A673 (cell line): ENCODE measurements around the gene FLRT2. TPM values are rescaled to one million over a fixed set of nuclear protein-coding genes. Genes with fewer than 3 reads are reported as not detected.

ENCODE experiments used
- BruUV-seq: library from RNA; stranded (reverse); fragments of 400-500 nt; replicated peaks from 2 replicates; lab custom pipeline; 2021; lab: Mats Ljungman, UMichigan
- CTCF ChIA-PET: fragments of 300-600 bp; sonication (Branson Sonifier 250); formaldehyde crosslinking; loops from one replicate; lab custom pipeline; 2022; ENCODE audit warnings: antibody characterized with exemption; lab: Charles Lee
- POLR2A ChIA-PET: fragments of 300-600 bp; sonication (Branson Sonifier 250); formaldehyde crosslinking; loops from one replicate; lab custom pipeline; 2022; ENCODE audit warnings: antibody characterized with exemption; ENCODE audit not compliant: low non-redundant PET; lab: Charles Lee
- DNase-seq: peaks from one replicate; pipeline ENCODE4 v3.0.0-alpha.2; 2015; ENCODE audit warnings: low spot score
- H3K27ac ChIP-seq: fragments of 200-600 bp; sonication (generic); 2 replicates; pipeline ENCODE4 v1.5.1; 2016; ENCODE audit warnings: mixed run types, low read depth, mild to moderate bottlenecking, mixed read lengths, antibody characterized with exemption, low read length; ENCODE audit not compliant: poor library complexity, severe bottlenecking
- H3K27me3 ChIP-seq: fragments of 200-600 bp; sonication (generic); replicated peaks from 2 replicates; pipeline ENCODE4 v1.6.1; 2017; ENCODE audit warnings: mixed run types, low read depth, mild to moderate bottlenecking, mixed read lengths, antibody characterized with exemption, low read length; ENCODE audit not compliant: insufficient read depth, poor library complexity
- H3K36me3 ChIP-seq: fragments of 200-600 bp; sonication (generic); 2 replicates; pipeline ENCODE4 v1.6.1; 2016; ENCODE audit warnings: mixed run types, mild to moderate bottlenecking, mixed read lengths, antibody characterized with exemption, low read length; ENCODE audit not compliant: insufficient read depth, poor library complexity, severe bottlenecking
- H3K4me1 ChIP-seq: fragments of 200-600 bp; sonication (generic); 2 replicates; pipeline ENCODE4 v1.6.1; 2017; ENCODE audit warnings: mixed run types, mild to moderate bottlenecking, mixed read lengths, antibody characterized with exemption, low read length; ENCODE audit not compliant: insufficient read depth, poor library complexity, severe bottlenecking
- H3K4me3 ChIP-seq: fragments of 200-600 bp; sonication (generic); 2 replicates; pipeline ENCODE4 v1.5.1; 2016; ENCODE audit warnings: low read depth, mixed run types, mild to moderate bottlenecking, mixed read lengths, low read length; ENCODE audit not compliant: poor library complexity, severe bottlenecking
- H3K9me3 ChIP-seq: fragments of 200-600 bp; sonication (generic); 2 replicates; pipeline ENCODE4 v1.6.1; 2016; ENCODE audit warnings: mixed run types, low read depth, mild to moderate bottlenecking, mixed read lengths, antibody characterized with exemption, low read length; ENCODE audit not compliant: poor library complexity, severe bottlenecking
- EZH2 ChIP-seq: fragments of 200-600 bp; sonication (generic); IDR thresholded peaks from 2 replicates; pipeline ENCODE4 v1.6.1; 2017; ENCODE audit warnings: borderline replicate concordance, low read depth, mild to moderate bottlenecking, mixed read lengths, antibody characterized with exemption, low read length; ENCODE audit not compliant: poor library complexity, severe bottlenecking
- intact Hi-C: fragments of 100-400 bp; cut with micrococcal nuclease; formaldehyde crosslinking; loops from one replicate; pipeline ENCODE4 v1.10.0; 2022; ENCODE audit not compliant: unreplicated experiment
- total RNA-seq: library from RNA; stranded (reverse); gene quantifications from 2 replicates; pipeline ENCODE4 v1.2.3, GENCODE V29; 2021
- TF ChIP-seq, protein P1 (sequence below): fragments of 300-800, 200-600 bp; sonication (generic); conservative IDR thresholded peaks from 2 replicates; pipeline ENCODE4 v1.5.1; 2017; ENCODE audit warnings: low read depth, mild to moderate bottlenecking, antibody characterized with exemption, low read length, moderate library complexity, mixed read lengths

The FLRT2 gene
- total RNA-seq, 1 experiment from 2014 or later, result 128 TPM

DNA sequence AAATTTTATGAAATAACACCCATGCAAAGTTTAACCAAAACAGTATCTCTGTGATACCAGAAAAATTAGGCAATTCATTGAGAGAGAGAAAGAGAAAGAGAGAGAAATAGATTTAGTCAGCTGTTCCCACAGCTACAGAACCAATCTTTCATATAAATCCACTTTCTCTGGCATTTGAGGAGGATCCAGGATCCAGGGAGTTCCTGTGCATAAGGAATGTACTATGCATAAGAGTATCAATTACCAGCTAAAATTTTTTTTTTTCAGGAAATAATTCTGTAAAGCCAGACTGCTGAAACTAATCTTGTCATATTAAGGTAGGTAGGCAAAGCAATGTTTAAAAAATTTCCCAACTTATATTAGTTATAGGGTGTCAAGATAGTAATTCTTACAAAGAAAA is 133.7 kb downstream of the FLRT2 start:
- H3K4me3 ChIP-seq, result no peak overlapping the region
- H3K27ac ChIP-seq, result no peak overlapping the region
- DNase-seq, result no peak
- H3K9me3 ChIP-seq, result no peaks in the 10 kb centered on the region
- intact Hi-C loops, result no loop called here
- CTCF ChIA-PET, result no interaction called here
- no peaks in the 10 kb centered on the region for H3K4me1 ChIP-seq
- no peaks in the 10 kb centered on the region for H3K36me3 ChIP-seq
- no peak for TF ChIP-seq EZH2
- TF ChIP-seq, protein P1, sequence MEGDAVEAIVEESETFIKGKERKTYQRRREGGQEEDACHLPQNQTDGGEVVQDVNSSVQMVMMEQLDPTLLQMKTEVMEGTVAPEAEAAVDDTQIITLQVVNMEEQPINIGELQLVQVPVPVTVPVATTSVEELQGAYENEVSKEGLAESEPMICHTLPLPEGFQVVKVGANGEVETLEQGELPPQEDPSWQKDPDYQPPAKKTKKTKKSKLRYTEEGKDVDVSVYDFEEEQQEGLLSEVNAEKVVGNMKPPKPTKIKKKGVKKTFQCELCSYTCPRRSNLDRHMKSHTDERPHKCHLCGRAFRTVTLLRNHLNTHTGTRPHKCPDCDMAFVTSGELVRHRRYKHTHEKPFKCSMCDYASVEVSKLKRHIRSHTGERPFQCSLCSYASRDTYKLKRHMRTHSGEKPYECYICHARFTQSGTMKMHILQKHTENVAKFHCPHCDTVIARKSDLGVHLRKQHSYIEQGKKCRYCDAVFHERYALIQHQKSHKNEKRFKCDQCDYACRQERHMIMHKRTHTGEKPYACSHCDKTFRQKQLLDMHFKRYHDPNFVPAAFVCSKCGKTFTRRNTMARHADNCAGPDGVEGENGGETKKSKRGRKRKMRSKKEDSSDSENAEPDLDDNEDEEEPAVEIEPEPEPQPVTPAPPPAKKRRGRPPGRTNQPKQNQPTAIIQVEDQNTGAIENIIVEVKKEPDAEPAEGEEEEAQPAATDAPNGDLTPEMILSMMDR, result no peak
- BruUV-seq, result no TSS peak
- POLR2A ChIA-PET, result no interaction called here
- no peaks in the 10 kb centered on the region for H3K27me3 ChIP-seq

DNA sequence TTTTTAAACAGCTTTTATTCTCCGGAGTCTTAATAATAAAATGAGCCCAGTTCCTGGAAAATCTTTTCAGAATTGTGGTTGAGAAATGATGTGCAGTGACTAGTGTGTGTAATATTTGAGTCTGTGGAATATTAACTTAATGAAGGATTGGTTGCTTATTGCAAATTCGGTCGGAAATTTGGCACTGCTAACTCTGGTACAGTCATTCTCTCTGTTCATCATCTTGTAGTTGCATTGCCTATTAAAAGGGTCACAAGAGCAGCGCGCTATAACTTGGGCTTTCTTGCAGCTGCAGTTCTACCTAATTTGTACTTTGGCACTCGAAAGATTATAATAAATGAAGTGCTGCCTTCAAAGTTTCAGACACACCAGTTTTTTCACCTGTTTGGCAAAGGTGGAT is 146.0 kb downstream of the FLRT2 start:
- H3K9me3 ChIP-seq, result no peaks in the 10 kb centered on the region
- no TSS peak for BruUV-seq
- DNase-seq, result no peak
- ChIA-PET CTCF (no interaction called here), POLR2A (no interaction called here)
- no peak overlapping the region for H3K4me3 ChIP-seq
- H3K27ac ChIP-seq, result no peak overlapping the region
- TF ChIP-seq EZH2, result no peak
- TF ChIP-seq, protein P1, result no peak
- intact Hi-C loops, result no loop called here
- H3K27me3 ChIP-seq, result no peaks in the 10 kb centered on the region
- H3K36me3 ChIP-seq, result no peaks in the 10 kb centered on the region
- H3K4me1 ChIP-seq, result no peaks in the 10 kb centered on the region

DNA sequence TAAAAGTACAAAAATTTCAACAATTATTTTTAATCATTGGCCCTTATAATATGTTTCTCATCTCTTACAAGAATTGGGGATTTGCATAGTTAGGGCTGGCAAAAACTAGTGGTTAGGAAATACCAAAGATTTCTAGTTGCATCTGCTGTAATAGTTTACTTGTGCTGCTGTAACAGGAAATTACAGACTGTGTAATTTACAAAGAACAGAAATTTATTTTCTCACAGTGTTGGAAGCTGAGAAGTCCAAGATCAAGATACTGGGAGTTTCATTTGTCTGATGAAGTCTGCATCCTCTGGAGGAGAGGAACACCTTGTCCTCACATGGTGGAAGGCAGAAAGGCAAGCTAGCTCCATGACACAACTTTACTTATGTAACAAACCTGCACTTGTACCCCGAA is 157.0 kb downstream of the FLRT2 start:
- Histone ChIP-seq H3K9me3 (no peaks in the 10 kb centered on the region), H3K4me1 (no peaks in the 10 kb centered on the region), H3K27me3 (no peaks in the 10 kb centered on the region), H3K27ac (no peak overlapping the region), H3K36me3 (no peaks in the 10 kb centered on the region), H3K4me3 (no peak overlapping the region)
- CTCF ChIA-PET, result no interaction called here
- TF ChIP-seq EZH2, result no peak
- TF ChIP-seq, protein P1, result no peak
- intact Hi-C loops, result no loop called here
- POLR2A ChIA-PET, result no interaction called here
- BruUV-seq, result no TSS peak
- DNase-seq, result no peak
